Central memory CD4-positive, alpha-beta T cell (primary cell): ENCODE measurements around the gene IGSF1.

Experiments
- DNase-seq: peaks from one replicate; pipeline ENCODE4 v3.0.0; 2022
- total RNA-seq, 3 experiments: gene quantifications; one replicate each; lab custom pipeline; 2026; lab: John Stamatoyannopoulos, UW

The IGSF1 gene
- total RNA-seq, result 0 reads per million in 3 experiments

- no peak for DNase-seq
These were observed at the start of gene IGSF1 for GRCh38 chrX:131288738-131289511. IGSF1 (minus strand) TSS chrX:131289306; CDS start chrX:131286674, 2,632 bp downstream.

- DNase-seq, result no peak
These were observed 43.2 kb upstream of the IGSF1 start for GRCh38 chrX:131332331-131332730.

GRCh38 chrX:131331152-131331551, 42.0 kb upstream of the IGSF1 start:
- no peak for DNase-seq

- no peak for DNase-seq
These were observed 41.6 kb upstream of the IGSF1 start for GRCh38 chrX:131330735-131331134.

- no peak for DNase-seq
These were observed 33.5 kb upstream of the IGSF1 start for GRCh38 chrX:131322651-131323050.

GRCh38 chrX:131317326-131317725, 28.2 kb upstream of the IGSF1 start:
- no peak for DNase-seq

GRCh38 chrX:131316260-131316659, 27.2 kb upstream of the IGSF1 start:
- no peak for DNase-seq

- no peak for DNase-seq
These were observed 19.9 kb upstream of the IGSF1 start for GRCh38 chrX:131308980-131309379.

- DNase-seq, result no peak
These were observed 17.5 kb upstream of the IGSF1 start for GRCh38 chrX:131306601-131307000.

GRCh38 chrX:131305926-131306325, 16.8 kb upstream of the IGSF1 start:
- no peak for DNase-seq

GRCh38 chrX:131302701-131303100, 13.6 kb upstream of the IGSF1 start:
- no peak for DNase-seq

- DNase-seq, result no peak
These were observed 12.0 kb upstream of the IGSF1 start for GRCh38 chrX:131301155-131301554.

GRCh38 chrX:131298846-131299245, 9.7 kb upstream of the IGSF1 start:
- no peak for DNase-seq

- no peak for DNase-seq
These were observed 8.9 kb upstream of the IGSF1 start for GRCh38 chrX:131298036-131298435.

GRCh38 chrX:131289527-131289926, 421 bp upstream of the IGSF1 start:
- no peak for DNase-seq

- no peak for DNase-seq
These were observed 918 bp downstream of the IGSF1 start for GRCh38 chrX:131288188-131288587.

GRCh38 chrX:131287560-131288179, 1.4 kb downstream of the IGSF1 start:
- DNase-seq, result no peak

- DNase-seq, result no peak
These were observed 9.5 kb downstream of the IGSF1 start for GRCh38 chrX:131279617-131280016.

GRCh38 chrX:131279197-131279596, 9.9 kb downstream of the IGSF1 start:
- DNase-seq, result no peak

GRCh38 chrX:131277543-131278136, 11.5 kb downstream of the IGSF1 start:
- DNase-seq, result no peak

GRCh38 chrX:131273011-131273410, 16.1 kb downstream of the IGSF1 start:
- no peak for DNase-seq

- no peak for DNase-seq
These were observed 17.3 kb downstream of the IGSF1 start for GRCh38 chrX:131271826-131272225.

GRCh38 chrX:131271274-131271673, 17.8 kb downstream of the IGSF1 start:
- DNase-seq, result no peak

GRCh38 chrX:131270080-131270479, 19.0 kb downstream of the IGSF1 start:
- no peak for DNase-seq
